Kidney epithelial cell (primary cell): ENCODE results near the gene GPC3. TPM values are rescaled to one million over a fixed set of nuclear protein-coding genes. Genes with fewer than 3 reads are reported as not detected.

Experiments
- DNase-seq: peaks from one replicate; pipeline ENCODE4 v3.0.0-alpha.2; 2010; ENCODE audit warnings: low read depth
- H3K27me3 ChIP-seq: 2 replicates; pipeline ENCODE4 v1.6.0; 2011; ENCODE audit warnings: low read length; ENCODE audit not compliant: control insufficient read depth, insufficient read depth
- H3K36me3 ChIP-seq: 2 replicates; pipeline ENCODE4 v1.5.1; 2011; ENCODE audit warnings: low read length; ENCODE audit not compliant: control insufficient read depth, insufficient read depth
- H3K4me3 ChIP-seq: 2 replicates; pipeline ENCODE4 v1.5.1; 2011; ENCODE audit warnings: low read depth, mild to moderate bottlenecking, control low read depth, low read length
- CTCF ChIP-seq: IDR thresholded peaks from 2 replicates; pipeline ENCODE4 v1.5.1; 2011; ENCODE audit warnings: mild to moderate bottlenecking, moderate library complexity, low read length, control low read depth, inconsistent platforms; ENCODE audit not compliant: insufficient read depth, poor library complexity, severe bottlenecking
- total RNA-seq: library from RNA; depleted of rRNA; stranded (reverse); fragments of >200 nt; gene quantifications from 2 replicates; pipeline ENCODE4 v1.2.3, GENCODE V29; 2015

The GPC3 gene
- total RNA-seq, 1 donor from 2014 or later, result 14.5 TPM

- DNase-seq, result no peak
- no peak for TF ChIP-seq CTCF
Observed at GRCh38 chrX:133884430-133885394, 100.7 kb downstream of the GPC3 start.

GRCh38 chrX:133881893-133882292 lies 103.5 kb downstream of the GPC3 start:
- Histone ChIP-seq H3K27me3 (no peaks in the 10 kb centered on the region), H3K36me3 (no peaks in the 10 kb centered on the region)
- no peak for DNase-seq

More at GRCh38 chrX:133884430-133885394, 100.7 kb downstream of the GPC3 start:
- Histone ChIP-seq H3K36me3 (no peaks in the 10 kb centered on the region), H3K27me3 (no peaks in the 10 kb centered on the region), H3K4me3 (no peak overlapping the region)

GRCh38 chrX:133881007-133881406 lies 104.4 kb downstream of the GPC3 start:
- Histone ChIP-seq H3K36me3 (no peaks in the 10 kb centered on the region), H3K4me3 (no peak overlapping the region), H3K27me3 (no peaks in the 10 kb centered on the region)
- no peak for TF ChIP-seq CTCF
- no peak for DNase-seq

More at GRCh38 chrX:133881893-133882292, 103.5 kb downstream of the GPC3 start:
- TF ChIP-seq CTCF, result no peak
- H3K4me3 ChIP-seq, result no peak overlapping the region

GRCh38 chrX:133880032-133880443 lies 105.4 kb downstream of the GPC3 start:
- TF ChIP-seq CTCF, result no peak
- H3K27me3 ChIP-seq, result no peaks in the 10 kb centered on the region
- no peaks in the 10 kb centered on the region for H3K36me3 ChIP-seq
- no peak overlapping the region for H3K4me3 ChIP-seq
- no peak for DNase-seq

- no peak for DNase-seq
- TF ChIP-seq CTCF, result no peak
- no peak overlapping the region for H3K4me3 ChIP-seq
- no peaks in the 10 kb centered on the region for H3K27me3 ChIP-seq
- no peaks in the 10 kb centered on the region for H3K36me3 ChIP-seq
Observed at GRCh38 chrX:133878710-133879109, 106.7 kb downstream of the GPC3 start.
